Endodermal cell (in vitro differentiated cells): ENCODE measurements around the gene TSHZ2. TPM values are rescaled to one million over a fixed set of nuclear protein-coding genes. Genes with fewer than 3 reads are reported as not detected.

Source experiments
- DNase-seq: peaks from one replicate; pipeline ENCODE4 v3.0.0-alpha.2; 2017
- H3K27ac ChIP-seq: 2 replicates; pipeline ENCODE4 v1.5.1; 2013; ENCODE audit warnings: mild to moderate bottlenecking, low read depth, low read length, moderate library complexity
- H3K27me3 ChIP-seq: 2 replicates; pipeline ENCODE4 v1.6.1; 2013; ENCODE audit warnings: mild to moderate bottlenecking, low read length, moderate library complexity; ENCODE audit not compliant: insufficient read depth, control insufficient read depth, poor library complexity, severe bottlenecking
- H3K36me3 ChIP-seq: 2 replicates; pipeline ENCODE4 v1.7.0; 2013; ENCODE audit warnings: mild to moderate bottlenecking, low read length, moderate library complexity; ENCODE audit not compliant: control insufficient read depth, insufficient read depth
- H3K4me1 ChIP-seq: one replicate; pipeline ENCODE4 v1.7.0; 2013; ENCODE audit warnings: low read length; ENCODE audit not compliant: control insufficient read depth, insufficient read depth
- H3K4me3 ChIP-seq: 2 replicates; pipeline ENCODE4 v1.5.1; 2013; ENCODE audit warnings: mild to moderate bottlenecking, low read length, moderate library complexity
- H3K9ac ChIP-seq: 2 replicates; pipeline ENCODE4 v1.6.1; 2013; ENCODE audit warnings: mild to moderate bottlenecking, low read length, moderate library complexity; ENCODE audit not compliant: poor library complexity, severe bottlenecking; ENCODE audit errors: extremely low read depth
- H3K9me3 ChIP-seq: 2 replicates; pipeline ENCODE4 v1.6.1; 2013; ENCODE audit warnings: mild to moderate bottlenecking, low read length, moderate library complexity; ENCODE audit not compliant: control insufficient read depth
- H3K27ac Mint-ChIP-seq: 2 replicates; pipeline ENCODE4 v1.8.0; 2020; ENCODE audit warnings: mixed read lengths
- H3K27me3 Mint-ChIP-seq: 2 replicates; pipeline ENCODE4 v1.8.0; 2021; ENCODE audit warnings: mild to moderate bottlenecking, mixed read lengths; ENCODE audit not compliant: insufficient read depth
- H3K36me3 Mint-ChIP-seq: 2 replicates; pipeline ENCODE4 v1.8.0; 2020; ENCODE audit warnings: low read depth, mixed read lengths
- H3K4me1 Mint-ChIP-seq: 2 replicates; pipeline ENCODE4 v1.8.0; 2020; ENCODE audit warnings: mixed read lengths
- H3K4me3 Mint-ChIP-seq: 2 replicates; pipeline ENCODE4 v1.8.0; 2020; ENCODE audit warnings: mild to moderate bottlenecking, moderate library complexity, mixed read lengths
- H3K9me3 Mint-ChIP-seq: 2 replicates; pipeline ENCODE4 v1.8.0; 2020; ENCODE audit warnings: mild to moderate bottlenecking, mixed read lengths
- WGBS, 2 experiments: methylation state at CpG; one replicate each; pipeline versions ENCODE4 v1.1.5 to v1.1.7; 2013; ENCODE audit warnings: missing lambda C conversion rate in 2 of 2, mixed read lengths in 1 of 2; ENCODE audit not compliant: insufficient coverage in 1 of 2, insufficient read length in 1 of 2; 5-methylcytosine and 5-hydroxymethylcytosine counted together
- total RNA-seq, 2 donors: library from RNA; stranded (reverse); fragmentation: NEBNext Ultra II Directional in 1 of 2; extraction: Animal tissue kit (Norgen Biotek cat#: 25700) in 1 of 2; gene quantifications; 2 replicates in 1 of 2; 3 replicates in 1 of 2; pipeline ENCODE4 v1.2.1, GENCODE V29; 2021
- TF ChIP-seq, protein P1 (sequence below): fragments of 200-600 bp; sonication (generic); conservative IDR thresholded peaks from 2 replicates; pipeline ENCODE4 v1.5.0; 2021; ENCODE audit warnings: antibody characterized with exemption, mild to moderate bottlenecking

TSHZ2 gene
- total RNA-seq, 2 donors from 2014 or later: 0.07 to 0.31 TPM

DNA sequence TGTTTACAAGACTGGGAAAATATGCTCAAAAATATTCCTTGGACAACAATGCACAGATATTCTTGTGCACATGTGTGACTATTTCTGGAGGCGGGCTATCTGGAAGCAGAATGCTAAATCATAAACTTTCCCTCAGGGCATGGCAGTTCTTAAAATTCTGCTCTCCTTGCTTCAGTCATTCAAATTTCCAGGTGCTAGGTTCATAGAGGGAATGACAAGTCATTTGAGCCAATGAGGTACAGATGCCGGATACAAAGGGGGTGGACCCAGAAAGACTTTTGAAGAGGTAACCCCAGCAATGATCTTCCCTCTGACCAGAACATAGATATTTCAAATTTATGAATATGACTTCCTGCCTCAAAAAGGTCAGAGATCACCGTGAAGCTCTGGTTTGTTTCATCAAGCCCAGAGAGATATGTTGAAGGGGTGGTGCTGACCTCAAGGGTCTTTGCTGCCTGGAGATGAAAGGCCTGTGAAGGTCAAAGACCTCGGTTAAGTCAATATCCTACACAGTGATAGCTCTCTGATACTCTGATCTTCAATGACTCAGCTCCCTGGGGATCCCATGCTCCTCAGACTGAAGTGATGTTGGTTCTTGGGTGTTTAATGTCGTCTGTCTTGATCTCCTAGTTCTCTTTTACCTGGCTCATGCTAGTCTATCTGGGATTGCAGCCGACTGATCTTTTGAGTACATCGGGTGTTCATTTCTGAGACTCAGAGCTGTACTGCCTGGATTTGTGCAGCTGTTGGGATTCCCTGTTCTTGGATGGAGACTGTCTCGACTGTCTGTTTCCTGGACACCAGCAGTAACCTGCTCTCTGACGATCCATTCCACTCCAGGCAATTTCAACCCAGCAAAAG, 47.5 kb upstream of the TSHZ2 start:
- Histone ChIP-seq H3K9ac (no peak overlapping the region), H3K4me1 (no peaks in the 10 kb centered on the region), H3K4me3 (no peak overlapping the region), H3K27me3 (no peaks in the 10 kb centered on the region), H3K9me3 (no peaks in the 10 kb centered on the region), H3K36me3 (no peaks in the 10 kb centered on the region), H3K27ac (no peak overlapping the region)
- Mint-ChIP-seq H3K9me3 (no peaks in the 10 kb centered on the region), H3K27ac (no peak overlapping the region), H3K4me3 (no peak overlapping the region), H3K4me1 (peaks cover 2% of the 10 kb centered on the region), H3K36me3 (no peaks in the 10 kb centered on the region), H3K27me3 (peaks cover 2% of the 10 kb centered on the region)
- WGBS, 2 experiments: 92 to 95% methylated on average over 5 to 9 of the region's 9 CpGs
- no peak for DNase-seq
- TF ChIP-seq, protein P1, sequence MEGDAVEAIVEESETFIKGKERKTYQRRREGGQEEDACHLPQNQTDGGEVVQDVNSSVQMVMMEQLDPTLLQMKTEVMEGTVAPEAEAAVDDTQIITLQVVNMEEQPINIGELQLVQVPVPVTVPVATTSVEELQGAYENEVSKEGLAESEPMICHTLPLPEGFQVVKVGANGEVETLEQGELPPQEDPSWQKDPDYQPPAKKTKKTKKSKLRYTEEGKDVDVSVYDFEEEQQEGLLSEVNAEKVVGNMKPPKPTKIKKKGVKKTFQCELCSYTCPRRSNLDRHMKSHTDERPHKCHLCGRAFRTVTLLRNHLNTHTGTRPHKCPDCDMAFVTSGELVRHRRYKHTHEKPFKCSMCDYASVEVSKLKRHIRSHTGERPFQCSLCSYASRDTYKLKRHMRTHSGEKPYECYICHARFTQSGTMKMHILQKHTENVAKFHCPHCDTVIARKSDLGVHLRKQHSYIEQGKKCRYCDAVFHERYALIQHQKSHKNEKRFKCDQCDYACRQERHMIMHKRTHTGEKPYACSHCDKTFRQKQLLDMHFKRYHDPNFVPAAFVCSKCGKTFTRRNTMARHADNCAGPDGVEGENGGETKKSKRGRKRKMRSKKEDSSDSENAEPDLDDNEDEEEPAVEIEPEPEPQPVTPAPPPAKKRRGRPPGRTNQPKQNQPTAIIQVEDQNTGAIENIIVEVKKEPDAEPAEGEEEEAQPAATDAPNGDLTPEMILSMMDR: no peak

DNA sequence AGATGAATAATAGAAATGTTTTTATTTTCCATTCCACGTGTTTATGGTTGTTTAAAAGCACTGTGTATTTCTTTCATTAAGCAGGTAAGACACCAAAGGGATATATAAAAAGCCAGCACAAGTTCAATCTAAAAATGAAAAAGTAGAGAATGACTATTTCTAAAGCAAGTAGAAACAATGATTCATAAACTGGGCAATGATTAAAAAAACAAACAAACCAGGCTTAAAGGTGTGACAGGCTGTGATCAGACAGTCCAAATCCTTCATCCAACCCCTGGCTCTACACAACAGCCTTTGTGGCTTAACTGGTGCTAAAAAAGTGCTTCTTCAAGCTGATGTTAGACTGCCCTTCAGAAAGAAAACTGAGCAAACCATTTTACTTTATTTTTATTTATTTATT, 45.7 kb upstream of the TSHZ2 start:
- peaks cover 2% of the 10 kb centered on the region for H3K4me1 Mint-ChIP-seq
- no peak overlapping the region for H3K27ac Mint-ChIP-seq
- Histone ChIP-seq H3K9me3 (no peaks in the 10 kb centered on the region), H3K36me3 (no peaks in the 10 kb centered on the region), H3K27ac (no peak overlapping the region), H3K4me3 (no peak overlapping the region), H3K9ac (no peak overlapping the region), H3K4me1 (no peaks in the 10 kb centered on the region), H3K27me3 (no peaks in the 10 kb centered on the region)
- no peak overlapping the region for H3K4me3 Mint-ChIP-seq
- DNase-seq: no peak
- no peaks in the 10 kb centered on the region for H3K9me3 Mint-ChIP-seq
- H3K36me3 Mint-ChIP-seq: no peaks in the 10 kb centered on the region
- TF ChIP-seq, protein P1: no peak
- peaks cover 2% of the 10 kb centered on the region for H3K27me3 Mint-ChIP-seq
- WGBS, 2 experiments: 80 to 100% methylated on average over 1 of the region's 1 CpG

DNA sequence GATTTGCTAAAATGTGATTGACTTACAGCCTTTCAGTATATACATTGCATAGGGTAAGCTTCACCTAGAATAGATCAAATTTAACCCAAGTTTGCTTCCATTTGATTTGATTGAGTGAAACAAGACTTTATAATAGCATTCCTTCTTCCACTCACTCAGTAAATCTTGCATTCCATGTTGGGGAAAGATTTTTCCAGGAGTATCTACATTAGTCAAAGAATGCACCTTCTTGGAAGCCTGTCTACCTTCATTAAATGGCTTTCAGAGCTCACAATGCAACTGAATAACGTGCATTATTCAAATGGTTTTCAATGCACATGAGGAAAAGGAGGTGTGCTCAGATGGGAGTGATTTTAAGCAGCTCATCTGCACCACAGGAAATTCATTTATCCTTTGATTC, 38.3 kb upstream of the TSHZ2 start:
- peaks cover 16% of the 10 kb centered on the region for H3K9me3 ChIP-seq
- Mint-ChIP-seq H3K9me3 (peaks cover 5% of the 10 kb centered on the region), H3K27me3 (no peaks in the 10 kb centered on the region), H3K4me3 (no peak overlapping the region), H3K27ac (no peak overlapping the region), H3K36me3 (no peaks in the 10 kb centered on the region), H3K4me1 (peaks cover 8% of the 10 kb centered on the region)
- TF ChIP-seq, protein P1: no peak
- no peak overlapping the region for H3K4me3 ChIP-seq
- no peak overlapping the region for H3K27ac ChIP-seq
- 80 to 90% methylated on average over 1 of the region's 1 CpG for WGBS, 2 experiments
- no peaks in the 10 kb centered on the region for H3K27me3 ChIP-seq
- no peaks in the 10 kb centered on the region for H3K36me3 ChIP-seq
- DNase-seq: no peak
- no peak overlapping the region for H3K9ac ChIP-seq
- peaks cover 7% of the 10 kb centered on the region for H3K4me1 ChIP-seq
